Gastroesophageal sphincter (tissue), 3 donors: ENCODE measurements around the gene CFAP45.

Experiments
- CTCF ChIP-seq, 4 experiments: fragments of 200-600 bp in 2 of 4; fragments of 450-650 bp in 2 of 4; sonication (generic) in 1 of 4; IDR thresholded peaks; one replicate each; pipeline ENCODE4 v1.5.1; 2017 to 2019; ENCODE audit warnings: antibody characterized with exemption in 4 of 4, mild to moderate bottlenecking in 2 of 4, moderate library complexity in 2 of 4
- POLR2A ChIP-seq, 2 donors: fragments of 450-650 bp; IDR thresholded peaks; one replicate each; pipeline ENCODE4 v1.6.1; 2017; ENCODE audit warnings: antibody characterized with exemption in 2 of 2, mild to moderate bottlenecking in 2 of 2, moderate library complexity in 1 of 2
- POLR2AphosphoS5 ChIP-seq: sonication (generic); formaldehyde crosslinking; IDR thresholded peaks from one replicate; pipeline ENCODE4 v1.6.1; 2017; ENCODE audit warnings: antibody characterized with exemption

DNA sequence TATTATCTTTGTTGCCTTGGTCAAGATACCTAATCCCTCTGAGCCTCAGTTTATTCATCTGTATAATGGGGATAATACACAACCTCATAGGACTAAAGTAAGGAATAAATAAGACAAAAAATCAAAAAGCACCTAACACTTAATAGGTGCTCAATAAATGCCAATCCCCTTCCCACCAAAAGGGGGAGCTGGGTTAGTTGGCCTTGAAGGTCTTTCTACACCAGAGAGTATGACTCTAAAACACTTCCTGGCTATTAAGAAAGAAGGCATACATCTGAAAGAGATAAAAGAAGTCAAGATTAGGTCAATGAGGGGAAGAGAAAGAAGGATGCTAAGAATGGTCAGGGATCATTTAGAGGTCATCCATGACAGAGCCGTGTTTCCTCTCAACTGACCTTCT, 48.6 kb downstream of the CFAP45 start:
- TF ChIP-seq POLR2A (IDR thresholded peaks at IDR 0.05) (no peak), CTCF (IDR thresholded peaks at IDR 0.05) (no peak), POLR2AphosphoS5 (no peak)
